GM19025 (cell line): Measurements from ENCODE around the gene GNAO1.

Source experiments
- ATAC-seq: cut with Tn5 transposase; IDR thresholded peaks from one replicate; pipeline ENCODE4 v1.9.1; 2021; ENCODE audit warnings: mild to moderate bottlenecking, low read depth, moderate library complexity; ENCODE audit not compliant: unreplicated experiment

The GNAO1 gene

DNA sequence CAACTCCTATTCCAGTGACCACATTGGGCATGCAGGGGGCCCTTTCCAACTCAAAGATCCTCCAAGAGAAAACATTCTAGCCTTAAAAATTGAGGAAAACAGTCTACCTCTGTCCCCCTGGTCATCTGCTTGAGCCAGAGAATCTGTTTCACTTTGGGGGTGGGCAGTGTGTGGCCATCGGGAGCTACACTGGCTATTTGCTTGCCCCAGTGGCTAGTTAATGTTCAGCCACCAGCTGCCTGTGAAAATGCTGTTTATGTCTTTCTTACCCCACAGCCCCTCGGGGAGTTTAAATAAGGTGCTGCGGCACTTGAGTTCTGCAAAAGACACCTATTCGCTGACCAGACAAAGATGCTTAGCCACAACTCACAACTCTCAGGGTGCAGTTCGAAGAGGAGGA lies 43.4 kb downstream of the GNAO1 start:
- ATAC-seq, result no peak

DNA sequence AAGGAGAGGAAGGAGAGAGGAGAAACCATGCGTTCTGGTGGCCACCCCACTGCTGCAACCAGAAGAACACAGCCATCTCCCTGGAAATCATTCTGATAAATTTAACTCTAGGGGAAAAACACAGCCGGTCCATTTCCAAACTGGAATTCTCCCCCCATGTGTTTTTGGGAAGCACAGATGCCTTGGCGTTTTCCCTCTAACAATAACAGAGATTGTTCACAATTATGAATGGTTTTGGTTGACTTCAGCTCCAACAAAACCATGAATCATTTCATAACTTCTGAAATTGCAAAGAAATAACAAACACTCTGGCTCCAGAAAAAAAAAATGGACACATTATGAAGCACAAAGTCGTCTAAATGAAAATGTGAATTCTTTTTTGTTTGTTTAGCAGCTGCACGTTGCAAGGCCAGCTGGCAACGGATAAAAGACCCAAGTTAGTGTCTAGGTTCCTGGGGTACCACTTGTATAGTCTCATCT lies 46.2 kb downstream of the GNAO1 start:
- no peak for ATAC-seq

DNA sequence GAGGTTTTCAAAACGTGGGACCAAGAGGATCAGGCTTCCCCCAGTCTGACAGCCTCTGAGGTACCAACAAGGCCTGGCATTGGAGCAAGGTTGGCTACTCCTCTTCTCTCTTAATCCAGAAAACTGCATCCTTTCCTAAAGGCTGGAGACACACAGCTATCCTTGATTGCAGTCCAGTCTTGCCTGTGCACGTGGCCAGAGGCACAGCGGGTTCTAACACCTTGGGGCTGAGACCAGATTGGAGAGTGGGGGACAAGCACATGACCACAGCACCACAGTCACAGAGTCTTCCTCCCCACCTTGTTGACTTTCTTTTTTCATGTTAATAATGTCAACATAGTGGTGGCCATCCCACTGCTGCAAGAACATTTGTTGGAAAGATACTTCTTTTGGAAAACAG lies 46.9 kb downstream of the GNAO1 start:
- ATAC-seq, result no peak

- ATAC-seq, result no peak
Observed at GRCh38 chr16:56241596-56241995, 50.3 kb downstream of the GNAO1 start.

DNA sequence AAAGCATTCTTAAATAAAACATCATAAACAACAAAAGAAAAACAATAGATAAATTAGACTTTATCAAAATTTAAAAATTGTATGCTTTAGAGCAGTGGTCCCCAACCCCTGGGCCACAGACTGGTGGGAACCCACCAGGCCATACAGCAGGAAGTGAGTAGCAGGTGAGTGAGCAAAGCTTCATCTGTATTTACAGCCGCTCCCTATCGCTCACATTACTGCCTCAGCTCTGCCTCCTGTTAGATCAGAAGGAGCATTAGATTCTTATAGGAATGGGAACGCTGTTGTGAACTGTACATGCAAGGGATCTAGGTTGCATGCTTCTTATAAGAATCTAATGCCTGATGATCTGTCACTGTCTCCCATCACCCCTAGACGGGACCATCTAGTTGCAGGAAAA lies 51.5 kb downstream of the GNAO1 start:
- ATAC-seq, result no peak

DNA sequence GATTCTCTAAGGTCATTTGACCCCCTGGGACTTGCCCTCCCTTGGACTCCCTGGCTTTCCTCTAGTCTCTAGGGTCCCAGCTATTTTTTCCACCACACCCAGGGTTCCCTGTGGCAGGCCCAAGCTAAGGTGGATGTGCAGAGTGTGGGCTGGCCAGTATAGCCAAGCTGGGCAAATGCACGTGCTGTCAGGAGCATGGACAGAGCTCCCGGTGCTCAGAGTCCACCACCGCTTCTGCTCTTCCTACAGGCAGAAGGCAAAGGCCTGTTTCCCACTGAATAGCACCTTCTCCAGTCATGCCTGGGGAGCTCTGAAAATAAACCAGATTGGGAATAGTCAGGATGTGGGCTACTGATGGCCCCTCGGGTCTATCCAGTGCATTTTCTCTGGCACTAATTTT lies 53.3 kb downstream of the GNAO1 start:
- ATAC-seq, result no peak

GRCh38 chr16:56245197-56245596 lies 53.9 kb downstream of the GNAO1 start:
- no peak for ATAC-seq

GRCh38 chr16:56246051-56246817 lies 54.9 kb downstream of the GNAO1 start:
- ATAC-seq, result no peak

DNA sequence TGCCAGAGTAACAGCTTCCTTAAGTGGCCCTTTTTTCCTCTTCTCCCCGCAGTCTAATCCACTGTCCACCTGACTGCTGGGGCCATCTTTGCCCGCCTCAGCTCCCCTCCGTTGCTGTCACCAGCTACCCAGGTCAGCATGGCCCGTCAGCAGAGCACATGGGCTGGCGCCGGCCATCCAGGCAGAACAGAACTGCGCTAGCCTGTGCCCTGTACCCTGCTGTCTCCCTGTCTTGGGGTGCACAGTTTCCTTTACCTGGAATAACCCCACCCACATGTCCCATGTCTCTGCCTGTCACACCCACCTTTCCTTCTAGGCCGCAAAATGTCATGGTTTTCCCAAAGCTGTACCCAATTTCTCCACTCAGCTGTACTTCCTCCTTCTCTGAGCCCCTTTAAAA lies 55.7 kb downstream of the GNAO1 start:
- ATAC-seq, result no peak

DNA sequence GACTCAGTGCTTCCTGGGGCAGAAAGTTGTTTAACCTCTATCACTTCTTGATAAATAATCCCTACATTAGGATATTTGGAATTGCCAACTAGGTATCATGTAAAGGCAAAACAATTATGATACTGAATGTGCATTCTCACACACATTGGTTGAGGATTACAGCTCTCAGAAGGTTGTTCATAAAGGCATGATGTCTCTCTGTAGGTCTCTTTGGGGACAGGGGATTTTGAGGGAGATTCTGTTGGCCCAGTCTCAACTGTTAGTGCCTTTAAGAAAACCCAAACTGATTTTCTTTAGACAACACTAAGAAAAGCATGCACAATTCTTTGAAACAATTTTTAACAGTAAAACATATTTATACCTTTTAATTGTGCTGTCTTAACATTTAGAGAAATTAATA lies 56.5 kb downstream of the GNAO1 start:
- ATAC-seq, result no peak

GRCh38 chr16:56252835-56253234 lies 61.5 kb downstream of the GNAO1 start:
- no peak for ATAC-seq

- no peak for ATAC-seq
Observed at GRCh38 chr16:56255904-56256303, 64.6 kb downstream of the GNAO1 start.

- no peak for ATAC-seq
Observed at GRCh38 chr16:56257239-56257638, 66.0 kb downstream of the GNAO1 start.

DNA sequence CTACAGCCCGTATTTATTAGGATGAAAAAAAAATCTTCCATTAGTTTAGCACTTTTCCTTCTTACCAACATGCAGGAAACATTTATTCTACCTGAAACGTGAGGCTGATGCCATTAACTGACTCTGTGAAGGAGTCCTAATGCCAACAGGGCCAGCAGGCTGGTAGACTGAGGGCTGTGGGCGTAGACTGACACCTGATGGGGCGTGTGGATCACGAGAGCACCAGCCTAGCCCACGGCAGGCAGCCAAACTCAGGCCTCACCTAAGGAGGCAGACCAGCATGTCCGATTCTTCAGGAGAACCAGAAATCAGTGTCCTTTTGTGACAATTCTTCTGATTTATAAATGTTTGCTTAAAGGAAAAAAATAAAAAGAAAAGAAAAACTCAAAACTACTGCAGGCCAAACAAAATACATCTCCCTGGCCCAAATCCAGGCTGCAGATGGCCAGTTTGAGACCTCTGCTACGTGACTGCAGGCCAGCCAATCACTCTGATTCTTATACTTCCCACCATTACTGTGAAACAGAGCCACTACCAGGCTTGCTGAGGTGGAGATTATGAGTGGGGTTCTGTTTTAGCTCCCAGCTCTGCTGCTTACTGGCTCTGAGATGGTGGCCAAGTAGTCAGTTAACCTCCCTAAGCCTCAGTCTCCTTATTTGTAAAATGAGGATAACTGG lies 66.5 kb downstream of the GNAO1 start:
- no peak for ATAC-seq

DNA sequence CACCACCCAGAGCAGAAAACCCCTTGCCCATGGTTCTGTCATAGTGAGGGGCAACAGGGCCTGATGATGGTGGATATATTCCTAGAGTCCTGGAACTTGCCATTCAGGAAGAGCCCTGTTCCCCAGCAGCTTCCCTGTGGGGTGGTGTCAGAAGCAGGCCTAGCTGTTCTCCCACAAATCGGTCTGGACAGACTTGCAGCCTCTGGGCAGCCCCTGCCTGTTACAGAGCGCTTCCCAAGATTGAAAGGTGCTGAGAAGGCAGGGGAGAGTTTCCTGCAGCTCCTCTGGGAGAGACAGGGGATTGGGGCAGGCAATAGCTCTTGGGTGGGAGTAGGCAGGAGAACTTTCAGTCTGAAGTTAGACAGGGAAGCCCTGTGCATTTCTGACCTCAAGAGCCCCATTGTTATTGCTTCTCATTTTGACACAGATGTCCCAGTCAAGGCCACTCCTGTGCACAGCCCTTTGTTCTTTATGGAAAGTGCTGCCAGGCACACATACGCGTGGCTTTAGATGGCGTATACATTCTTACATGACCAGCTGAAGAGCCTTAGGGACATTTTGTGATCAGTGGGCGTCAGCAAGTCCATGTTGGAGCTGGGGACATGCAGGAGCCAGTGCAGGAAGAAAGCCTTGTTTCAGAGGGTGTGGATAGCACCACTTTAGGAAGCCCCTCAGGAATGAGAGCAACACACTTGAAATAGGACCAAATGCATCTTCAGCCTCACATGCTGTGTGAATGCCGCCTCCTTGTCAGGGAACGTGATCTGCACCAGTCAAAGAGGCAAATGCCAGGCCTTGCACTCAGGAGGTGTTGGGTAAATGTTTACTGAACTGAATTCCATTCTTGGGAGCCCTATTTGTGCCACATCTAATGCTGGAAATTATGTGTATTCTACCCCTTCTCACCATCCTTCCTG lies 67.5 kb downstream of the GNAO1 start:
- ATAC-seq, result no peak

DNA sequence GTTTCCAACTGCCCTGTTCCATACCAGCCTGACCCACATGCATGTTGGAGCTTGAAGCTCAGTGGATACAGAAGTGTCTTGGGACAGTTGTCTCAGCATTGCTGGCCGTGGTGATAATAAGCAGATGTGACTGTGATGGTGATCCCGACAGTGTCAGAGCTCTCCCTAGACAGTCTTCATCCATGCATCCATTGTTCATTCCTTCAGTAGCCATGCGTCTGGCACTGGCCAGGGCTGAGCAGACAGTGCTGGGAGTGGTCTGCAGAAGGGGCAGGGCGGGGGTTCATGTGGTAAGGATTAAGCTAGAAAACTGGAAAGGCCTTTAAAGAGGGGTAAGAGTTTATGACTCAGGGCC lies 68.1 kb downstream of the GNAO1 start:
- no peak for ATAC-seq

DNA sequence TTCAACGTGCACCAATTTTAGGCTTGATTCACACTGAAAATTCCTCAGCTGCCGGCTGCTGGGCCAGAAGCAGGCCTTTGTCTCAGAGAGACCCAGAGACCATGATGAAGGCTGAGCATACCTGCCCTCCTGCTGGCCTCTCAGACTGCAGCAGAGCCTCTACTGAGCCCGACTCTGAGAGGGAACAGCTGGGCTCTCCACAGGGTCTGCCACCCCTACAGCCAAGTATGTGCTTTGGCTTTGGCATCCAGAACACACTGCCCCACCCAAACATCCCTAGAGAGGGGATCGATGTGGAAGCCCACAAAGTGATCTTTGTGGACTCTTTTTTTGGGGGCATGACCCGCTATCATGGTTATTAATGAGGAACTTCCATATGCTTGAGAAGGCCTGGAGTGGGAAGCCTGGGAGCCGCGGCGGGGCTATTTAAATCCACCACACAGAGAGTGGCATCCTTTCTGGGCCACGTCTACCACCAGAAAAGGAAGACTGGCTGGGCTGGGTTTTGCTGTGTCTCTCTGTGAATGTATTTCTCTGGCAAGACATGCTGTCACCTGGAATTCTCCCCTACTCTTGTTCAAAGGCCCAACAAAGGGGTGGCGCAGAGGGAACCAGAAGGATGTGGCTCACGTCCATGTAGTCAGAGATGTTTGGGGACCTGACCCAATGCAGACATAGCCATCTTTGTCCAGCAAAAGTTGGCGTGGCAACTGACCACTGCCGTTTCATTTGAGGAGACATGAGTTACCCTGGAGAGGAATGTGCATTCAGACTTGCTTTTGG lies 69.3 kb downstream of the GNAO1 start:
- no peak for ATAC-seq

DNA sequence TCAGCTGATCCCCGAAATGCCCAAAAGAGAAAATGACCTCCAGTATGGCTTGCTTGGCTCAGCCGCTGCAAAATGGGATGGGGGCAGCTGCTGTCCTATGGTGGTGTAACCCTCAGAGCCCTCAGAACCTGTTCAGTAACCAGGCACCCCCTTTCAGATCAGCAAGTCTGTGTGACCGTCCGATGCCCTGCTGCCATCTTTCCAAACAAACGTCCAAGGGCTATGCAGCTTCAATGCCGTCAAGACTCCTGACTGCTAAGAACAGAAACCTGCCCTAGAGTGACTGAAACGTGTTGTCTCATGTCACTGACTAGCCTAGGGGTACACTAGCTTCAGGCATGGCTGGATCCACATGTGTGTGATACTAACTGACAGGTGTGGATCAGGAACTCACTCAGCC lies 70.4 kb downstream of the GNAO1 start:
- ATAC-seq, result no peak

DNA sequence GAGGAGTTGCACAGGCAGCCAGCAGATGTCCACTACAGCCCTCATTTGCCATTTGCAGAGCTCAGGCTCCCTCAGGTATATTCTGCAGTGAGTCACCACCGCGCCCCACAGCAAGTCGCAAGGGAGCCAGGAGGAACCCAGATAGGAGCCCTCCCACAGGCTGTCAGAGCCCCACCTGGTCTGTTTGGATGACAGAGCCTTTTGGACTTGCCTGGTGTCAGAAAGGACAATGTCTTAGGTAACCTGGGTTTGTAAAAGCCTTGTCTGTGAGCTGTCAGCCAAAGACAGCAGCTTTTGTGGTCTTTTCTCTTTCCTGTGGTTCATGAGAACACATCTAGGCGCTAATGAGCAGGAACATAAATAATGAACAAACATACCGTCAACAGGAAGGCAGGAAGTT lies 70.9 kb downstream of the GNAO1 start:
- no peak for ATAC-seq

DNA sequence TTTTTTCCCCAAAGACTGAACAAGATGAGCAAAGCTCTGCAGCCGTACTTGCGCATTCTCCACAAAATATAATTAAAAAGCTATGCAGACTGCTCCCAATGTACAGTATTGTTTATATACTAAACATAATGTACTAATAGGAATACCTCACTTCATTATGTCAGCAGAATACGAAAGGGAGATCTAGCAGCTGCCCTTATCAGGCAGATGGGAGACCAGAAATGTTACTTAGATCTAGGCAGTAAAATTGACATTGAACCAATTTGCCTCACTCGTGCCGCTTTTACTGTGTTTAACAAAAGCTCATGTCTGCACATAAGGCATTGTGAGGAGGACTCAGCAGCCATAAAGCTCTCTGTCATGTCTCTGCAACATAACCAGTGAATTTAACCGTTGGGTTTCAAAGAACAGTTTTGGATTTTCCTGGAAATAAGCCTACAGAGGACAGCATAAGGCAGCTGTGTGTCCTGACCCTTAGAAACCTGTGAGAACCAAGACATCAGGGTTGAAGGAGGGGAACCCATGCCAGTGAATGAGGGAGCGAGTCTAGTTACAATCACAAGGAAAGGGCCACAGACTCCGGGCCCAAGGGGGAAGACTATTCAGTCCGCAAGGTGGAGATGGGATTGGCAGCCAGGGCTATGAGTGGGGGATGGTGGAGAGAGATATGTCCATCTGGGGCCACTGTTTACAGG lies 71.4 kb downstream of the GNAO1 start:
- no peak for ATAC-seq
